Sigmoid colon (tissue), 4 donors: Measurements from ENCODE around the gene SH3RF2.

Experiments used
- POLR2AphosphoS5 ChIP-seq, 4 donors: sonication (generic); formaldehyde crosslinking; IDR thresholded peaks; one replicate each; pipeline ENCODE4 v1.6.1; 2017; ENCODE audit warnings: antibody characterized with exemption in 4 of 4
- TF ChIP-seq, protein P1 (sequence below), 4 experiments: fragments of 450-650 bp in 3 of 4; fragments of 200-600 bp in 1 of 4; IDR thresholded peaks; one replicate each; pipeline ENCODE4 v1.5.1; 2016 to 2019; ENCODE audit warnings: antibody characterized with exemption in 4 of 4, mild to moderate bottlenecking in 3 of 4, moderate library complexity in 2 of 4

DNA sequence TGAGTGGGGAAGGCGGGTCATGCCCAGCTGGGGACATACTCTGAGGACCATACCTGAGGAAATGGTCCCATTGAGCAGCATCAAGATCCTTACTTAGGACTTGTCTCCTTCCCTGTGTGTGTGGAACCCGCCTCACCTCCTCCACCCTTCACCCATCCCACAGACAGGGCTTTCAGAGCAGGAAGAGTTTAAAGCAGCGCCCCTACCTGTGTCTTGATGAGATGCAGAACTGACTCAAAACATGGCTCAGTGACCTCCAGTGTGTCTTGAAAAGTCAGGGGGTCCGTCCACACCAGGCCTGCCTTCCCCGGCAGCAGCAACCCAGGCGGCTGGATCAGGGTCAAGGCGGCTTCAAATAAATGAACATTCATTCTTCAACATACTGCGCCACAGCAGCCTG lies 130.6 kb downstream of the SH3RF2 start:
- TF ChIP-seq, protein P1, sequence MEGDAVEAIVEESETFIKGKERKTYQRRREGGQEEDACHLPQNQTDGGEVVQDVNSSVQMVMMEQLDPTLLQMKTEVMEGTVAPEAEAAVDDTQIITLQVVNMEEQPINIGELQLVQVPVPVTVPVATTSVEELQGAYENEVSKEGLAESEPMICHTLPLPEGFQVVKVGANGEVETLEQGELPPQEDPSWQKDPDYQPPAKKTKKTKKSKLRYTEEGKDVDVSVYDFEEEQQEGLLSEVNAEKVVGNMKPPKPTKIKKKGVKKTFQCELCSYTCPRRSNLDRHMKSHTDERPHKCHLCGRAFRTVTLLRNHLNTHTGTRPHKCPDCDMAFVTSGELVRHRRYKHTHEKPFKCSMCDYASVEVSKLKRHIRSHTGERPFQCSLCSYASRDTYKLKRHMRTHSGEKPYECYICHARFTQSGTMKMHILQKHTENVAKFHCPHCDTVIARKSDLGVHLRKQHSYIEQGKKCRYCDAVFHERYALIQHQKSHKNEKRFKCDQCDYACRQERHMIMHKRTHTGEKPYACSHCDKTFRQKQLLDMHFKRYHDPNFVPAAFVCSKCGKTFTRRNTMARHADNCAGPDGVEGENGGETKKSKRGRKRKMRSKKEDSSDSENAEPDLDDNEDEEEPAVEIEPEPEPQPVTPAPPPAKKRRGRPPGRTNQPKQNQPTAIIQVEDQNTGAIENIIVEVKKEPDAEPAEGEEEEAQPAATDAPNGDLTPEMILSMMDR (IDR thresholded peaks at IDR 0.05), result no peak
- no peak for TF ChIP-seq POLR2AphosphoS5 (IDR thresholded peaks at IDR 0.05)
